ENCODE results near the gene LECT2. TPM values are rescaled to one million over a fixed set of nuclear protein-coding genes. Genes with fewer than 3 reads are reported as not detected.

Gene LECT2
- total RNA-seq, 1 donor from 2014 or later, result not detected

DNA sequence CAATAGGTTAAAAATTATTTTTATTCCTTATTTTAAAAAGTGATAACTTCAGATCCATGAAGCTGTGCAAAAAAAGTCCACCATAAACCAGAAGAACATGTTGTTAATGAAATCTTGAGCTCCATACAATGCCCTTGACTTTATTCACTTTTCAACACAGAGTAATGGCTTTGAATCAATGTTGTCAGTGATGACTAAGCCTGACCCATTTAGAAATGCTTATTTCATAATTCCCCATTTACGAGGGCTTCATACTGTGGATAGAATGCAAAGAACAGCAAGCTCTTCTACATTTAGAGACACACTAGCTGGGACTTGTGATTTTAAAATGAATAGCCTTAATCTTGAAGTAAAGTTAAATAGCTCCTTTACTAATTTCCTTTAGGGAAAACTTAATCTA, 33.4 kb downstream of the LECT2 start:
- TF ChIP-seq, protein P1, sequence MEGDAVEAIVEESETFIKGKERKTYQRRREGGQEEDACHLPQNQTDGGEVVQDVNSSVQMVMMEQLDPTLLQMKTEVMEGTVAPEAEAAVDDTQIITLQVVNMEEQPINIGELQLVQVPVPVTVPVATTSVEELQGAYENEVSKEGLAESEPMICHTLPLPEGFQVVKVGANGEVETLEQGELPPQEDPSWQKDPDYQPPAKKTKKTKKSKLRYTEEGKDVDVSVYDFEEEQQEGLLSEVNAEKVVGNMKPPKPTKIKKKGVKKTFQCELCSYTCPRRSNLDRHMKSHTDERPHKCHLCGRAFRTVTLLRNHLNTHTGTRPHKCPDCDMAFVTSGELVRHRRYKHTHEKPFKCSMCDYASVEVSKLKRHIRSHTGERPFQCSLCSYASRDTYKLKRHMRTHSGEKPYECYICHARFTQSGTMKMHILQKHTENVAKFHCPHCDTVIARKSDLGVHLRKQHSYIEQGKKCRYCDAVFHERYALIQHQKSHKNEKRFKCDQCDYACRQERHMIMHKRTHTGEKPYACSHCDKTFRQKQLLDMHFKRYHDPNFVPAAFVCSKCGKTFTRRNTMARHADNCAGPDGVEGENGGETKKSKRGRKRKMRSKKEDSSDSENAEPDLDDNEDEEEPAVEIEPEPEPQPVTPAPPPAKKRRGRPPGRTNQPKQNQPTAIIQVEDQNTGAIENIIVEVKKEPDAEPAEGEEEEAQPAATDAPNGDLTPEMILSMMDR (IDR thresholded peaks at IDR 0.05), result no peak
- intact Hi-C loops (cut with DNase I), result no loop called here

DNA sequence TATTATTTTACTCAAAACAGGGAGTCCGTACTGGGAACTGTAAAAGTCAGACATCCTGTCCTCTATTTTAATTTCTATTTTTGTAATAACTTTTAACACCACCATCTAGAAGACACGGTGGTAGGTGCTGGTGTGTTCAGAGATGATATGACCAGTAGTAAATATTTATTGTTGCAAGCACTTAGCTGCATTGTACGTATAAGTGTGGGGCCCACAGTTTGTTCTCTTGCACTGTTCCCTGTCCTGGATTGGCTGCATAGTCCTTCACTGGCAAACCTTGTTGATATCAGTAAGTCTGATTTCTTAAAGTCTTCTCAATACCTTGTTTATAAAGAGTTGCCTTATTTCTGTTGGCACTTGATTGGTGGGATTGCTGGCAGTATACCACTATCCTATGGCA, 34.6 kb downstream of the LECT2 start:
- H3K27me3 ChIP-seq, result no peaks in the 10 kb centered on the region
- no peak for DNase-seq (ENCODE audit: low spot score in 2 of 2)
- no peak overlapping the region for H3K27ac ChIP-seq
- TF ChIP-seq, protein P1 (IDR thresholded peaks at IDR 0.05), result no peak
- intact Hi-C loops (cut with DNase I), result no loop called here
- H3K9me3 ChIP-seq, result no peaks in the 10 kb centered on the region
- H3K36me3 ChIP-seq, result no peaks in the 10 kb centered on the region
- H3K4me1 ChIP-seq, result no peaks in the 10 kb centered on the region
- no peak overlapping the region for H3K4me3 ChIP-seq

More for the DNA sequence above, 33.4 kb downstream of the LECT2 start:
- H3K9me3 ChIP-seq, result no peaks in the 10 kb centered on the region
- H3K27me3 ChIP-seq, result no peaks in the 10 kb centered on the region
- no peaks in the 10 kb centered on the region for H3K36me3 ChIP-seq
- H3K27ac ChIP-seq, result no peak overlapping the region
- no peaks in the 10 kb centered on the region for H3K4me1 ChIP-seq
- no peak overlapping the region for H3K4me3 ChIP-seq
- DNase-seq (ENCODE audit: low spot score in 2 of 2), result no peak

DNA sequence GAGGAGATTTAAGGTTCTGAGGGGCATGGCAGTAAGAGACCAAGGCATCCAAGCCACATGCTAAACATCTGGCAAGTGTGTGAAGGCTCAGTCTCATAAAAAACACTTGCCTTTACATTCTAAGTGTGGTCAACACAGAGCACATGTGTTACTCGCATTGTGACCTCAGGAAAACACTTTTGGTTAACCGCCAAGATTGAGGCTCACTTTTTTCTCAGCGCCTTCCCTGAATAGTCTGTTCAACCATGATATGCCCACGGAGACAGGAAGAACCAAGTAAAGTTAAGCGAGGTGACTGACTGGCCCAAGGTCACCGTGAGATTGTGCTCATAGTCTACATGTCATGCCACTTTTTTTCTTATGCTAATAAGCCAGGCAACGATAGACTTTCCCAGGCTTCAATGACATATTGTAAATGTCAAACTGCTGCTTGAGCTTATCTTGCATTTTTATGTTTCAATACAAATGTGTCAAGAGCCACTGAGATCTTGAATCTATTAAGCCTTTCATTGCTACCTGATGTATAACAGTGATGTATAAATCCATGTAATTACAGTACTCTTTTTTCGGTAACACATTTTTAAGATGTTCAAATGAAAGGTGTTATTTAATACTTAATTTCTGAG, 38.0 kb downstream of the LECT2 start:
- Histone ChIP-seq H3K36me3 (no peaks in the 10 kb centered on the region), H3K4me3 (no peak overlapping the region), H3K4me1 (no peaks in the 10 kb centered on the region), H3K27me3 (no peaks in the 10 kb centered on the region), H3K9me3 (no peaks in the 10 kb centered on the region), H3K27ac (no peak overlapping the region)
- intact Hi-C loops (cut with DNase I), result no loop called here
- TF ChIP-seq, protein P1 (IDR thresholded peaks at IDR 0.05), result no peak
- DNase-seq (ENCODE audit: low spot score in 2 of 2), result no peak

DNA sequence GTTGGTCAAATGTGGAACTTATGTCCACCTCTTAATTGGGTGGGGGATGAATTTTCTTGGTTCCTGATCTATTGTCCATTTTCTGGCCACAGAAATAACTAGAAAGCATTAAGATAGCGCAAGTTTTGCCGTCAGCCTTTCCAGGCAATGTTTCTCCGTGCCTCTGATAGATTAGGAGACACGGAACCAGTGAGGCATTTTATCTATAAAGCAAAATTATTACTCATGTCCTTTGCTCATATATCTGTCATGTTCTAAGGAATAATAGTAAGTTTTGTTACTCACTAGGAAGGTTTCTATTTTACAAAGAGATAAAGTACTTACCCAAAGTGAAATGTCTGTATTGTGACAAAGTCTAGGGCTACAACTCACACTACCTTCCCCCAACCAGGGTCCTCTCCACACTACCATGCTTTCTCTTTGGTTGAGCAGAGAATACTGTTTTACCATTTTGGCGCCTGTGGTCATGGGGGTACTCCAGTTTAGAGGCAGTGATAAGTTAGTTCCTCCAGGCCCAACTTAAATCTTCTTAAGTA, 39.2 kb downstream of the LECT2 start:
- H3K27ac ChIP-seq, result no peak overlapping the region
- TF ChIP-seq, protein P1 (IDR thresholded peaks at IDR 0.05), result no peak
- H3K4me3 ChIP-seq, result no peak overlapping the region
- H3K36me3 ChIP-seq, result no peaks in the 10 kb centered on the region
- H3K4me1 ChIP-seq, result no peaks in the 10 kb centered on the region
- DNase-seq (ENCODE audit: low spot score in 2 of 2), result no peak
- H3K27me3 ChIP-seq, result no peaks in the 10 kb centered on the region
- no peaks in the 10 kb centered on the region for H3K9me3 ChIP-seq
- intact Hi-C loops (cut with DNase I), result no loop called here

DNA sequence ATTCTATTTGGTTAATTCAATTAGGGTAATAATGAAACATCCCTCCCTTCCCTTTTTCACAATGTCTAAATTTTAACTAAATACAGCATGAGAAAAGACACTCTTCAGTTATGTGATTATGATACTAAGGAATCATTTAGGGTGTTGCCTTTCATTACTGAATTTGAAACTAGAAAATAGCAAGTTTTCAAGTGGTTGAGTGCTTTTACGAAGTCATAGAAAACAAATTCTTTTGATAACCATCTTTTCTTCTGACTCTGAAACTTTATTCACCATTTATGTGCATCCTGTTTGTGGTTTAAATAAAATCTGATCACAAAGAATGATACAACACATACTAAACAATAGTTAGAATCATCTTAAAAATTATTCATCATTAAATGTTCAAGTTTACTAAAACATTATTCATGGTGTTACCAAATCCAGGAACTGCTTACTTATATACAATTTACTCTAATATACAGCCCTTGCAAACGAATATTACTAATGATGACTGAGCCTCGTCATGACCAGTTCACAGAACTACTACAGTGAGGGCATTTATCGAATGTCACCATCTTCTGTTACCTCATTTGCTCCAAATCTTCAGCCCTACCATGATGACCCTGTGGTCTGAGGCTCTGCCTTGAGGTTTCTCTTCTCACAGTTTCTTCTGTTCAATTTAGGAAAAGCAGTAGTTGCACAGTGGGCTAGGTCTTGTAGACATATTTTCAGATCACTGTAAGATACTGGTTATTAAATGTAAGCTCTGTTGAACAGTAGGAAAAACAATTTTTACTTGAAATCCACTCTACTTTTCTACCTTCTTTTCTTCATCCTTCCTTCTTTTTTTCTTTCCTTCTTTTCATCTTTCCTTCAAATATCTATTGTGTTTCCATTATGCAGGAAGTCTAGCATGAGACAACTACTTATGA, 40.8 kb downstream of the LECT2 start:
- intact Hi-C loops (cut with DNase I), result no loop called here
- TF ChIP-seq, protein P1 (IDR thresholded peaks at IDR 0.05), result no peak
- Histone ChIP-seq H3K36me3 (no peaks in the 10 kb centered on the region), H3K9me3 (no peaks in the 10 kb centered on the region), H3K4me1 (no peaks in the 10 kb centered on the region), H3K27ac (no peak overlapping the region), H3K4me3 (no peak overlapping the region), H3K27me3 (no peaks in the 10 kb centered on the region)
- DNase-seq (ENCODE audit: low spot score in 2 of 2), result no peak
